Activated CD4-positive, alpha-beta T cell treated with anti-CD3 and anti-CD28 coated beads, Interleukin-2, amount 50 U/mL, for 24 hours (primary cell): ENCODE data around the gene TRAF3IP1.
"Not testable (repeated sequence)": the region's sequence is repeated elsewhere in the genome, so short reads cannot be mapped to it uniquely, and the experiment has no call there.

Experiments used
- DNase-seq, 2 donors: peaks; one replicate each; pipeline ENCODE4 v3.0.0-alpha.2; 2020; ENCODE audit warnings: low read depth in 1 of 2, low spot score in 1 of 2

The TRAF3IP1 gene

DNA sequence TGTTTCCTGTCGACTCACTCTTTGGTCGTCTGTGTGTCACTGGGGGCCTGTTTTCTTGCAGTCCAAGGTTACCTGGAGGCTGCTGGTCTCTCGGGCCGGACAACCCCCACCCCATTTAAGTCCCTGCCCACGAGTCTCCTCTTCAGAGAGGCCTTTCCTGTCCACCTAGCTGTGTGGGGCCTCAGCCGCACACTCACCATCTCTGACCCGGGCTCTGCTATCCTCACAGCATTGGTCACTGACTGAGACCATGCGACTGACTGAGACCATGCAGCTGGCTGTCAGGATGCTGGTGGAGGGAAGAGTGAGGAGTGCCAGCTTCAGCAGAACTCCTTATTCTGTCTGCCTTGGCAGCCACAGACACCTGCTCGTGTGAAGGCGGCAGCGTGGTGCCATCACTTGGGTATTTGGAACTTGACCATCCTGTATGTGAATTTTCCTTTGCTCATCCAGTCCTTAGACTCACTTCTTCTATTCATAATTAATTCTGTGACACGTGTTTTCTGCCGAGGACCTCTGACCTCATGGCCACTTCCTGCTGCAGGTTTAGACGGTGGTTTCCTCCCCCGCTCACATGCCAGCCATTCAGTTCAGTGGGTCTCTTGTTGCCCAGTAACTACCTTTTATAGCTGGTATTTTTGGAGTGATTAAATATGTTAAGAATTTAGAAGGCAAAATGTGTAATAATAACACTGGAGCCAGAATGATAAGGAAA lies 58.9 kb downstream of the TRAF3IP1 start:
- no peak for DNase-seq

DNA sequence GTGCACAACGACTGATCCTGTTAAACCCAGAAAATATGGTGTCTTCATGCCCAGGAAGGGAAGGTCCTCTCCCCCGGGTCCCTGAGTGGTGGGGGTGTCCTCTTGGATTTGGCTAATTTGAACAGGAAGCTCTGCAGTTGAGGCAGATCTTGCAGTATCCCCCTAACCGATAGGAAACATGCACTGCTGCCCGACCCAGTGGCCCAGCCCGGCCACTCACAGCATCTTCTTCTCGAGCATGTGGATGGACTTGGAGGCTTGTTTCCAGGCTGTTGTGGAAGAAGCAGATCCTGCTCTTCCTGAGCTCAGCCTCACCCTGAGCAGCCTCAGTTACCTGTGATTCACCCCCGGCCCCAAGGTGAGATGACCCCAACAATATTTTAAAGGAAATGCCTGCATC lies 60.0 kb downstream of the TRAF3IP1 start:
- DNase-seq, result no peak

DNA sequence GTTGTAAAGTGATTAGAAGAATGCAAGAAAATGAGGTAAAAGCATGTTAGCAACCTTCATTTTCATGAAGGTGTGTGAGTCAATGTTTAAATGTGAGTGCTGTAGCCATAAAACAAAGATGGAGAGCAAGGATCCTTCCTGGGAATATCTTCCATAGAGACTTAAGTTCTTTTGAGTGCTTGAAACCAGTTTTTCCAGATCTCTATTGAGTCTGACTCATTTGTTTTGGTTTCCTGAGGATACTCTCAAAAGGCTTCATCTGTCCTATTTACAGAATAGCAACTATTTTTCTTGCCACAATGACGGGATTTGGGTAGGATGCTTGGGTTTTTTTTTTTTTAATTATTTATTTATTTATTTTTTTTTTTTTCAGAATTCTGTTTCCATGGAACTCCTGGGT lies 60.5 kb downstream of the TRAF3IP1 start:
- no peak for DNase-seq

DNA sequence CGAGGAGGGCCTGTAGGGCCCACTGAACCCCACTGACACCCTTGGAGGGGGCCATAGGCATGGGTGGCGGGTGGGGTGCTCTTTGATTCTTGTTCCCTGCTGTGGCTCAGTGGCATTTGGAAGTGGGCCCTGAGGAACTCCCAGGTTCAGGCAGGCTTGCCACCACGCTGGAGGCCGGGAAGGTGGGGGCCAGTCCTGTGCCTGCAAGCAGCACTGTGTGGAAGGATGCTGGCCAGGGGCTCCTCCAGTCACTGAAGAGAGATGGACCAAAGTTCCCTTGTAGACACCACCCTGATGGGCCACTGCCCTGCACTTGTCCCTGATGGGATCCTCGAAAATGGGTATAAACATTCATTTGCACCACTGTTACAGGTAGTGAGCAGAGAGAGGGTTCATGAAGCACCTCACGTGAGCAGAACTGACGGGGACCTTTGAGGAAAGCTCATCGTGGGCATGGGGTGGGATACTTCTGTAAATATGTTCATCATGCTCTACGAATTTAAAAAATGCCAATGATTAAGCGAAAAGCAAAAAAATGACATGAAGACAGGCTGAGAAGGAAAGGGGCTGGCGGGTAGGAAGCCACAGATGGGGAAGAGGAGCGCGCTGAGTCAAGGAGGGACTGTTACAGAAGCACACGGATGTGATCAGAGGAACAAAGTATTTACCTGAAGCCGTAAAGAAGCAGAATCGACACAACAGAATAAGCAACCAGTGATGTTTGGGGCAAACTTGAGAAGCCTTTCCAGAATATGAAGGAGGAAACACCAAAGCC lies 61.2 kb downstream of the TRAF3IP1 start:
- no peak for DNase-seq

DNA sequence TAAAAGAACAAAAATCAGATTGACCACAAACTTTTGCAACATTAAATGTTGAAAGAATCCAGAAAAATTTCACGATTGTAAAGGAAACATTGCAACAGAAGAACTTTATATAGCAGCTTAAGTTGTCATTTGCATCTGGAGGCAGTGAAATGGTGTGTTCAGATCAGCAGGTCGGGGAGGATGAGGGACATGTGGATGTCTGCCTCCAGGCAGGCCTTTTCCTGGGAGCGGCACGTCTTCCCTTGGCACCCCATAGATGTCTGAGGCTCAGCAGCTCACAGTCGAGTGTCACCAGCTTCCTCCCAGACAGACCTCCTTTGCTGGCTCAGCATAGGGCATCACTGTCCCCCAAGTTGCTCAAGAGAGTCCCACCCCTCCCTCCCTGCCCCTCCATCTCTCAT lies 62.1 kb downstream of the TRAF3IP1 start:
- DNase-seq, result no peak

DNA sequence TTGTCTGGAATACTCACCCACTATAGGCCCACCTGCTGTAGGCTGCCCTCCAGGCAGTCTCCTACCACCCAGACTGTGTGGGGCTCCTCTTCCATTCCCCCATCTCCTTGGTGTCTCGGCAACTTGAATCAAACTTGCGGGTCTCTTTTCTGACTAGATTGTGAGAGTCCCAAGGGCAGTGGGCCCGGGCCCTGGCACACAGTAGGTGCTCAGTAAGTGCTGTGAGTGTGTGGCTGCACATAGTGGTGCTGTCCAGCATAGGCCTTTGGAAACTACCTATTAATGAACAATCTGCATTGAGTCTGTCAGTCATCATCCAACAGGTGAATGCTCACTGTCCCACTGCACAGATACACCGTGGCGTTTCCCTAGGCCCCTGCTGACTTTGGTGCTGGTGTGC lies 62.8 kb downstream of the TRAF3IP1 start:
- DNase-seq, result no peak

DNA sequence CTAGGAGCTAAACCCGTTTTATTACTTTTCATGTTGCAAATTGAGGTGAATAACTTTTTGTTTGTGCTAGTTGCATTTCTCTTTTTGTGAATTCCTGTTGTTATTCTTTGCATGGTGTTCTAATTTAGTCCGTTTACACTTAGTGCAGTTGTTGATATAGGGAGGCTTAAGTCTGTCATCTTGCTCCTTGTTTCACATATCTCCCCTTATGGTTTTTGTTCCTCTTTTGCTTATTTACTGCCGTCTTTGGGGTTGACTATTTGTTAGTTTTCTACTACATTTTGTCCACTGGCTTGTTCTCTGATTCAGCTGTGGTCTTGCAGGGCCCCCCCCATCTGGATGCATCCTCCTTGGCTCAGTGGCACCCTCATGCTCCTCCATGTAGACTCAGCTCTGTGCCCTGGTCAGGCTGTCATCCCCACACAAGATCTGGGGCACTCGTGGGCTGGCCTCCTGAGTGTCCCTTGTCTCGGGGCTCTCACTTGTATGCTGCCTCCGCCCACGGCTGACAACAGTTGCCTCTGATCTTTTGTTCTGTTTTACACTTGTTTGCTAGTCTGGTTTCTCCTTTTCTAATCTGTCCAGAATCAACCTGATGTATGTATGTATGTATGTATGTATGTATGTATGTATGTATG lies 63.5 kb downstream of the TRAF3IP1 start:
- DNase-seq, result no peak

DNA sequence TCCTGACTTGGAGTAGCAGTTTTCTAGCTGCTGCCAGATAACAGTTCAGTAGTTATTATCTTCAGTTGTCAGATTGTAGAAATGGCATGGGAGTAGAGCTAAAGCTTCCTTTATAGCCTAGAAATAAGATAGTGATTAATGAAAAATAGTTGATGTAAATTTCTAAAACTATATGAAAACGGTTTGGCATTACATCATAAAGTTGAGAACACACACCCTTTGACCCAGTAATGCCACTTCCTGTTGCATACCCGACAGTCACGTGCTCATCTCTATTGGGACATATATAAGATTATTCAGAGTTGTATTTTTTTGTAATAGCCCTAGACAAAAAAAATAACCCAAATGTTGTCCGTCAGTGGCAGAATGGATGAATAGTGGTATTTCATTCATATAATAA lies 67.0 kb downstream of the TRAF3IP1 start:
- no peak for DNase-seq

DNA sequence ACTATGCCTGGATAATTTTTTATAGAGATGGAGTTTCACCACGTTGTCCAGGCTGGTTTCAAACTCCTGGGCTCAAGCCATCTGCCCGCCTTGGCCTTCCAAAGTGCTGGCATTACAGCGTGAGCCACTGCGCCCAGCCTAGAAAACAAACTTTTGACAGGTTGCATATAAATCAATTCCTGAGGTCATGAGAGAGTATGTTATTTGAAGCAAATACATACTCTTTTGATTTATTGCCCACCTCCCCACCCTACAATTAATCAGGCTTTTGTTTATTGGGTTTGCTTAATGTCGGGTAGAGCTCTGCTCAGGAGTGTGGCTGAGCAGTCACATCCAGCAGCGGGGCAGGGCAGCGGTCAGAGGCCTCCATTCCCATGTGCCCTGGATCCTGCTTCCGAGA lies 68.5 kb downstream of the TRAF3IP1 start:
- no peak for DNase-seq

DNA sequence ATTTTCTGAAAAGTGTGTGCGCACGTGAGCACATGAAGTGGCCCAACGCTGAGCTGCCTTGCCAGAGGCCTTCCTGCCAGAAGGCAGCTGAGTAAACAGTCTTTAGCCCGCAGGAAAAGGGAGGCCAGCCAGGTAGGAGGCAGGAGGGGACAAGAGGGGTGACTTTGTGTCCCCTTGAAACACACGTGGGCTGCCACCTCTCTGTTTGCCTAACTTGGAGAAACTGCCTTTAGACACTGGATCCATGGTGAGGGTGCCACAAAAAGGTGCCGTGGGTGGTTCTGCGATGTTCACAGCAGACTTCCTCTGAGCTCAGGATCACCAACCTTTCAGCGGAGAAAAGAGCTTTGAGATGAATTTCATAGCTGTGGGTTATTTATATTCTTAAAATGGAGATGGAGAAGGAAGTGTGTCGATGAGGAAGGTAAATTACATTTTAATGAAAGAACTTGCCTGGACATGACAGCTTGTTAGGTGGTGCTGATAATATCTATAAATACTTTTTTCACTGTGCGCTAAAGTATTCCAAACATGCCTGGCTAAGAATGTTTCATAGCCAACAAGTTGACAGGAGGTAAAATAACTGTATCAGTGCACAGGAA lies 69.8 kb downstream of the TRAF3IP1 start:
- DNase-seq, result no peak

DNA sequence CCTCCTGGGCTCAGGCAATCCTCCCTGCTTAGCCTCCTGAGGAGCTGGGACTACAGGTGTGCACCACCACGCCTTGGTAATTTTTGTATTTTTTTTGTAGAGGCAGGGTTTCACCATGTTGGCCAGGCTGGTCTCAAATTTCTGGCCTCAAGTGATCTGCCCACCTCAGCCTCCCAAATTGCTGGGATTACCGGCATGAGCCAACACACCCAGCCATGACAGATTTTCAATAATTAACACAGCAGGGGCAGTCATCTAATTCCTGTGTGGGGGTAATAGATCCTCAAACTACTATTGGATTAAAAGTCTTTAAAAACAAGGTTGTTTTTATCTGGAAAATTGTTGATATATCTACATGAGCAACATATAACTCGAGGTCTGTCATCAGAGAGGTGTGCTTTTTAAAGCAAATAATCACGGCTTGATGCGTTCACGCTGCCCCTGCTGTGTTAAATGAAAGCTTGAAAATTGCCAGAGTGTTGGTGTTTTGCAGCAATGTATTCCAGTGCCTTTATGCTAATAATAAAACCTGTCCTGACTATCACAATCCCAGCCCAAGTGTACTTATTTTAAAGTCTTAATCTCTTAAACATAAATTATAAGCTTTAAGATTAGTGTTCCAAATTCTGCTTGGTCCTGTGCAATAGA lies 70.8 kb downstream of the TRAF3IP1 start:
- no peak for DNase-seq

DNA sequence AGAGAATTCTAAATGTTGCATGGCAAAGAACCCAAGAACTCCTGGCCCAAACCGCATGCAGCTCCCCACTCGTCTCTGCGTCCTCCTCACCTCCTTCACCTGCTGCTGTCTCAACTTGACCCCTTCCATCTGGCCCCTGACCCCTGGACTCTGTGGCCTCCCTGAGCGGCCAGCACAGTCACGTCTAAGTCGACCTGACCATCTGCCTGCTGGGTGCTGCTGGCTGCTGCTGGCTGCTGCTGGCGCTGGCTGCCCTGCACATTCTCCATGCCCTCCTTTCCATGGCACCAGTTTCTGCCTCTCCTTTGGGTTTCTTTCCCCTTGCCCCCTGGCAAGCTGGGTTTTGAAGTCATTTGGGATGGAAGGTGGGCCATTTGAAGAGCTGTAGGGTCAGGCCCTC lies 76.3 kb downstream of the TRAF3IP1 start:
- DNase-seq, result no peak

DNA sequence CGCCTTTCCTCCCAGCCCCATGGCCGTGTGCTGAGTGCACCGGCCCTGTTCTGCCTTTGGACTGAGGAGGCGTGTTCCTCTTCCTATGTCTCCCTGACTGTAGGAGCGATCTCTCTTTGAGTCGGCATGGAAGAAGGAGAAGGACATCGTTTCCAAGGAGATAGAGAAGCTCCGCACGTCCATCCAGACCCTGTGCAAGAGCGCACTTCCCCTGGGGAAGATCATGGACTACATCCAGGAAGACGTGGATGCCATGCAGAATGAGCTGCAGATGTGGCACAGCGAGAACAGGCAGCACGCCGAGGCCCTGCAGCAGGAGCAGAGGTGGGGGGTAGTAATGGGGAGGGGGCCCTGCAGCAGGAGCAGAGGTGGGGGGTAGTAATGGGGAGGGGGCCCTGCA lies 77.0 kb downstream of the TRAF3IP1 start:
- DNase-seq, result no peak

DNA sequence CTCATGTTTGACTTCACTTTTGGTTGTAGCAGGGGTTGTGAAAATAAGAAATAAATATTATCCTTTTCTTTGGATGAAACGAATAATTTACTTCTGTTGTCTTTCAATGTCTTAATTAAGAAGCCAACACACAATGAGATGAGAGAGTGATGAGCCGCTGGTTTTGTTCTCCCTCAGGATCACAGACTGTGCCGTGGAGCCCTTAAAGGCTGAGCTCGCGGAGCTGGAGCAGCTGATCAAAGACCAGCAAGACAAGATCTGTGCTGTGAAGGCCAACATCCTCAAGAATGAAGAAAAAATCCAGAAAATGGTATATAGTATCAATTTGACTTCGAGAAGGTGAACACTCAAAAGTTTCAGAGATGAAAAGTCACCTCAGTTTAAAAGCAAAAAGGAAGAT lies 78.3 kb downstream of the TRAF3IP1 start:
- no peak for DNase-seq

DNA sequence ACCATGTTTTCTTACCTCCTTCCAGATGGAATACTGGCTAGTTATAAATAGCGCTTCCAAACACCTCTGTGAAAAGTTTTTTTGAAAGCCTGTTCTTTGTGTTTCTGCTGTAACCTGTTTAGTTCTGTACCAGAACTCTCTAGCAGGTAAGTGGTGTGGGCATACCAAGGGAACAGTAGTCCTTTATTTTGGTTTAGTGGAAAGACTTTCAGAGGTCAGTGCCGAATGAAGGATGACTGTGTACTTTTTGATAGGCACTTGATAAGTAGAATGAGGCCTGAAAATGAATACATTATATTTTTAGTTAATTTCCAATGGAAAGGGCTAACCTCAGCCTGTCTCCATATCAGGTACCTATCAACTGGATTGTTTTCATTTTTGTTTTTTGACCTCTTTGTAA lies 78.8 kb downstream of the TRAF3IP1 start:
- DNase-seq, result no peak

DNA sequence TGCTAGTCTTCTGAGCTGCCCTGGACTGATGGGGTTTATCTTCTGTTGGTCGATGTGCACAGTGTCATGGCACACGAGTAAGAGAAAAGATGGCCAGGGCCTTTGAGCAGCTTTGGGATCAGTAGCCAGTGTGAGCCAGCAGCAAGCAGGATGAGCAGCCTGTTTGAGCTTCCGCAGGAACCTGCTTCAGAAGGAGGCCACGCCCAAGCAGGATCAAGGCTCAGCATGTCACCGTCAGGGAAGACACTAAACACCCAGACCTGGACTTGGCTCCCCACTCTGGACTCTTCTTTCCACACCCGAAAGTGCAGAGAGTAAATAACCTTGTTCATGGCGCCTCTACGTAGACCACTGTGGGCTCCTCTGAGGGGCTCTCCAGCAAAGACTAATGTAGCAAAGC lies 81.2 kb downstream of the TRAF3IP1 start:
- DNase-seq, result no peak

DNA sequence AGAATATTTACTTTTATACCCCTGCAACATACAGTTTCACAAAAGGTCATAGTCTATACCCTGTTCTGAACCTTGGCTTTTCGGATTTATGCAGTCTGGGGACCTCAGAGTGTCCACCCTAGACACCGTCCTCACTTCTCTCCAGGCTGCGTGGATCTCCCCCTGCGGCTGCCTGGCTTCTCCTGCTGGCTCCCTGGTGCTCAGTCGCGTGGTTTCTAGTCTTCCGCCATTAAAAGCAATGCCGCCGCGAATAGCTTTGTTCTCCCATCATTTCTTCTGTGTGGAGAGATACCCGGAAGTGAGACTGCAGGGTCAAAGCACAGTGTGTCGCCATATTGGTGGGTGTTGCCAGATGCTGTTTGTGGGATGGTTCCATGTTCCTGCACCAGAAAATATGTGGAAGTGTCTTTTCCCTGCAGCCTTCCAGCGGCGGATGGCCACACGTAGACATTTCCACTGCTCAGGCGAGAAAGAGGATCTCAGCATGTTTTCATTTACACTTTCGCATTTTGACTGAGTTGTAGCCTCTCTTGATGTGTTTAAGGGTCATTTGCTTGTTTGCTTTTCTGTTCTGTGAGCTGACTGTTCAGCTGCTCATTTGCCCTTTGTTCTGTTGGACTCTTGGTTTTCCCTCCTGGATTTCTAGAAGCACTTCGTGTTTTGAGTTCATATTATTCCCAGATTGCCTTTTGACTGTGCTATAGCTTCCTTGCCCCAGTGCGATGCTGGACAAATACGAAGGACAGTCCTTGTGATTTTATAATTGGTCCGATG lies 83.5 kb downstream of the TRAF3IP1 start:
- DNase-seq, result no peak

DNA sequence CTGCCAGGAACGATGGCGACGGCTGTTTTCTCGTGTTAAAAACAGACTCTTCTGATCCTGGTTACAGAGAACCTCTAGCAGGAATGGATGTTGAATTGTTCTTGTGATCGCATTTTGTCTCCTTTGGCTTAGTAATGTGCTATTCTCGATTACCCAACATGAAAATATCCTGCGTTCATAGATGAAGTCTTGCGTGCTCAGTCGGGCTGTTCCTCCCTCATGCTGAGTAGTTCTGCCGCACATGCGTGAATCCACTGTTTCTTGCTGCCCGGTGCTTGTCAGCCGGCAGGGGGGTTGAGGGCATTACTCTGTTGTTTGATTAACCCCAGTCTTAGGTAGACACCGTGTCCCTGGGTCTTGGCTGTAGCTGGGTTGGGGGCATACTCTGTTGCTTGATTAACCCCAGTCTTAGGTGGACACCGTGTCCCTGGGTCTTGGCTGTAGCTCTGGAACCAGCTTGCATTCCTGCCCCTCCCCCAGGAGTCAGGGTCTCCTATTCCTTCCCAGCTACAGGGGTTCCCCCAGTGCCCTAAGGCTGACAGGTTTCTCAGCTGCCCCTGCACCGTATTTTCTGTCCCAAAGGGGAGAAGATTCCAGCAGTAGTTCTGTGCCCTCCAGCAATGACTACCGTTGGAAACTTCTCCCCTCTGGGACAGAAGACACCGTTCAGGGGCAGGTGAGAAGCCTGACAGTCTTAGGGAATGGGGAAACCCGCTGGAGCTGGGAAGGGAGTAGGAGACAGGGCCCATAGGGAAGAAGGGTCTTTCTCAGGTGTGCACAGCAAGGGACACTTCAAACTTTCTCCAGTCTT lies 84.3 kb downstream of the TRAF3IP1 start:
- no peak for DNase-seq

DNA sequence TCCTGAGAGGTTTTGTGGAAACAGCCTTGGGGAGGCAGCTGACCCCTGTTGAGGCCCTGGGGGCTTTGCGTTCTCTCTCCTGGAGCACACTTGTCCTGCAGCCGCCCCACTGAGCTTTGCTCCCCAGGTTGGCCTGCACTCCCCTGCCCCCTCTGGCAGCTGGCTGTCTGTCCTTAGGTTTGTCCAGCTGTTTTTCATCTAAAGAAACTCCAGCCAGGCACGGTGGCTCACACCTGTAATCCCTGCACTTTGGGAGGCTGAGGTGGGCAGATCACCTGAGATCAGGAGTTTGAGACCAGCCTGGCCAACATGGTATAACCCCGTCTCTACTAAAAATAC lies 84.9 kb downstream of the TRAF3IP1 start:
- not testable (repeated sequence) for DNase-seq
